CD4-positive, alpha-beta T cell treated with Interleukin-15 for 4 hours (primary cell): ENCODE data around the gene MSI2.

Experiments
- DNase-seq: peaks from one replicate; pipeline ENCODE4 v3.0.0-alpha.2; 2020; ENCODE audit warnings: low spot score

Gene MSI2

GRCh38 chr17:57369509-57369945, 113.2 kb downstream of the MSI2 start:
- no peak for DNase-seq

DNA sequence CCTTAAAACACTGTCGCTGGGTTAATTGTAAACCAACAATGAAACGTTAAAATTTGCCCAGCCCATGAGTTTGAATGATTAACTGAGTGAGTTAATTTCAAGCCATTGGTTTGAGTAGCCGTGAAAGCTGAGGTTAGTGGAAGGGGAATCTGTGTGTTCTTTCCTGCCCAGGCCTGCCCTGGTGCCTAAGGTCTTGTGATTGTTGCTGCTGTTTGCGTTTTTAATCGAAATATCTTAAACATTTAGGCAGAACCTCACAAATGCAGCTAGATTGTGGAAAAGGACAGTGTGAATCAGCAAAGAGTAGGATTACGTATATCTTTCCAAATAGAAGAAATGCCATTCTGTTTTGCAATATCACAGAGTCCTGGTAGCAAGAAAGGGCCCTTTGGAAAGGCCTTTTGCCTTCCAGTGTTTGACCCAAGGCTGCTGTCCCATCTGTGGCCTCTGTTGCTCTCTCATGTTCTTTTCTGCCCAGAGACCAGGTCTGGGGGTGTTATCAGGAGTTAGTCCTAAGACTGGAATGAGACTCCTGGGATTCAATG, 113.8 kb downstream of the MSI2 start:
- no peak for DNase-seq

GRCh38 chr17:57370619-57371018, 114.3 kb downstream of the MSI2 start:
- DNase-seq = no peak

GRCh38 chr17:57372156-57372555, 115.8 kb downstream of the MSI2 start:
- DNase-seq = no peak

- DNase-seq = no peak
Measured at GRCh38 chr17:57373048-57373447, 116.7 kb downstream of the MSI2 start.

DNA sequence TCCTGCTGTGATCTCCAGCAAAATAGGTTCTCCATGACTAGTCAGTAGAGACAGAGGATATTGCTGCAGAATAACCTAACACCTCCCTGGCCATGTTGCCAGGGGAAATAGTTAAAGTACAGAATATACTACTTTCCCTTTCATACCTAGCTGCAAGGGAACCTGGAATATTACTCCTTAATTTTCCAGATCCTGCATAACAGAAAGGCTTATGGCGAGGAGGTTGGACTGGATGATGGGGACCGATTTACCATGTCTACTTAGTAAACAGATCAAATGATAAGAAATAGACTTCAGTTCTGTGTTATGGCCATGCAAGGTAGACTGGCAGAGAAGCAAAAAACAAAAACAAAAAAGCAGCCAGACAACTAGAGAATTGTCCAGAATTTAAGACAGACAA, 117.4 kb downstream of the MSI2 start:
- DNase-seq = no peak

DNA sequence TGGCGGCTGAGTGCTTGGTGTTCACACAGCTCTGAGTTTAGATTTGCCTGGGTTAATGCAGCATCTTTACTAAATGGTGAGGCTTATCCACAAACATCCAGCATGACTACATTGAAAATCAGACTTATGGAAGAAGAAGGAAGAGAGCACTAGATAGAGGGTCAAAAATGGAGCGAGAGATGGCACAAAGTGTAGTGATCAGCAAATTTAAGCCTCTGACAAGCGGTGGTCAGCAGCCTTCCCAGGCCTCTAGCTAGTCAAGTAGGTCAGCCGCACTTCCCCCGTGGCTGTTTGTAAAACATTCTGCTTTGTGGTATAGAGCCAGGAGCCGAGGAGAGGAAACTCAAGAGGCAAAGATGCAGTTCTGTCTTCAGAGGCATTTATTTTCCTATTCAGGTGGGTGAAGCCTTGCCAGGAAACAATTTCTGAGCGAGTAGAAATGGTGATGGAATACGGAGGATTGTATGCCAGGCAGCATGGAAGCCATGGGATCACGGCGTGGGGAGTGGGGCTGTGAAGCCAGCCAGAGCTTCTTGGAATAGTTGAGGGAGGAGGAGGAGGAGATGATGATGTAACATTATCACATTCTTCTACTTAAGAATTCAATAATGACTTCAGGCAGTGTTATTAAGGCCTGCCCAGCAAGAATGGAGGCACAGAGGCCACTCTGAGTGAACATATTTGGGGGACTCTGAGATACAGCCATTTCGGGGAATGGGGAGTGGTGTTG, 118.9 kb downstream of the MSI2 start:
- DNase-seq = no peak

GRCh38 chr17:57375770-57376225, 119.5 kb downstream of the MSI2 start:
- DNase-seq = no peak

- DNase-seq = no peak
Measured at GRCh38 chr17:57377094-57377493, 120.8 kb downstream of the MSI2 start.

GRCh38 chr17:57379237-57379894, 123.0 kb downstream of the MSI2 start:
- no peak for DNase-seq

DNA sequence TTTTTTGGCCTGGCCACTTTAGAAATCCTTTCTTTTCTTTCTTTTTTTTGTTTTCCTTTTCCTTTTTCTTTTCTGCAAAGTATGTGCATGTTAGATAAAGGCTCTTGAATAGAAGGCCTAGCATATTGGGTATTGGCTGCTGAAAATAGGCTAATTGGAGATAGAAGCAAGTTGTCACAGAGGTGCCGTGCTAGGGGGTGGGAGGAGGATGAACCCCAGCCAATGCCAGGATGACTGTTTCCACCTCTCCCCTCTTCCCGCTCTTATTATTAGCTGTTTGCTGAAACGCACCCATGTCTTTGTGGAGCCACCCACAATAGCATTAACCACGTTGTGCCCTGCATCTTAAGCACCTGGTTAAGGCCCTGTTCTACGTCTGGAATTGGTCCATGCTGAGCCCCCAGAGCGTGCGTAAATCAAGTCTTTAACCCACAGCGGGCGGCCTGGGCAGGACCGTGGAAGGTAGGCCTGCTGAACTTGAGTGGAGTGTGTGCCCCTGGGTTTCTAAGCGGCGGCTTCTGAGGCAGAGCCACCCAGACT, 123.6 kb downstream of the MSI2 start:
- no peak for DNase-seq

- no peak for DNase-seq
Measured at GRCh38 chr17:57381498-57381897, 125.2 kb downstream of the MSI2 start.

DNA sequence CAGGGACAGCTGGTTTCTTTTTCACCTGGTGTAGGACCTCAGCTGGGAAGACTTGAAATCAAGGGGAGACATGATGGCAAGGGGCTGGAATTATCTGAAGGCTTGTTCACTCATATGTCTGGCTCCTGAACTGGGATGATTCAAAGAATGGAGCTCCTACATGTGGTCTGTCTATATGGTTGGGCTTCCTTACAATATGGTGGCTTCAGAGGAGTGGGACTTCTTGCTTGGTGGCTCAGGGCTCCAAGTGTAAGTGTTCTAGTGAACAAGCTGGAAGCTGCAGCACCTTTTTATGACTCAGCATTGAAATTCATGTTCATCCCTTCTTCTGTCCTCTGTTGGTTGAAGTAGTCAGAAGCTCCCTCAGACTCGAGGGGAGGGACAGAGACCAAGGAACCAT, 127.9 kb downstream of the MSI2 start:
- DNase-seq = no peak

GRCh38 chr17:57385975-57386374, 129.7 kb downstream of the MSI2 start:
- no peak for DNase-seq

DNA sequence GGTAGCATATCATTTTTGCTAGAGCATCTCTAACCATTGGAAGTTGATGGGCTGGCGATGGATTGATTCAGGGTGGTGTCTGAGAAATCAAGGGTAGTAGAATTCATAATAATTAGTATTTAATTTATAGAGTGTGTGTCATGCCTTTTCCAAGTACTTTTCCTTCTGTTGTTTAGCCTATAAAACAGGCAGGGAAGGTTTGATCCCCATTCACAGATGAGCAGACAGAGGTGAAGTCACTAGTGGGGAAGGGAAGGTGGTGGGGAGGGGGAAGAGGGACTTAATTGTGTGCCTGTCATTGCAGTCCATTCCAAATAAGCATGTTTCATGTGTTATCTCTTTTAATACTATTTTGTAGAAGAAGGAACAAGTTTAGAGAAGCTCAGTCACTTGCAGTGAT, 131.3 kb downstream of the MSI2 start:
- no peak for DNase-seq

DNA sequence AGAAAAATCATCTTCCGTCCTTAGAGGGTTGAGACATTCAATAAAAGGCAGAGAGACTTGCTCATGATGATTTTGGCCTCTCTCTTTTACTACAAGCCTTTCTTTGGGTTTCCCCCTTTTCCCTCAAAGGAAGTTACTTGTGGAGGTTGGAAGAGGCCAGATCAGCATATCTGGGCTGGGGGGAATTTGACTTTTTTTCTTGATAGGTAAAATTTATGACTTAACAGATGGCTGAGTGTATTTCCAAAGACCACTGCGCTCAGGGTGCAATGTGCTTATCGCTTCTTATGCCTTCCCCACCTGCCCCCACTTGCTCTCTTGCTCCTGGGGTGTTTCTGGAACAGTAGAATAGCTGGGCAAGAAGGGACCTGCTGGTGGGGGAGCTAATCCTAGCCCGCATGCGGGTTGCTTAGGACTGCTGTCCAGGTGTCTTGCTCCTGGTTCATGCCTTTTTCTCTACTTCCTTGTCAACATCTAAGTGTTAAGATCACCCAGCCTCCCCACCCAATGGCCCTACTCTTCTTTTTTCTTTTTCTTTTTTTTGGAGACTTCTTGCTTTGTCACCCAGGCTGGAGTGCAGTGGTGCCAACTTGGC, 131.9 kb downstream of the MSI2 start:
- DNase-seq = no peak

GRCh38 chr17:57389473-57389872, 133.2 kb downstream of the MSI2 start:
- no peak for DNase-seq

- no peak for DNase-seq
Measured at GRCh38 chr17:57391076-57391825, 134.9 kb downstream of the MSI2 start.

- DNase-seq = no peak
Measured at GRCh38 chr17:57391857-57392471, 135.6 kb downstream of the MSI2 start.

DNA sequence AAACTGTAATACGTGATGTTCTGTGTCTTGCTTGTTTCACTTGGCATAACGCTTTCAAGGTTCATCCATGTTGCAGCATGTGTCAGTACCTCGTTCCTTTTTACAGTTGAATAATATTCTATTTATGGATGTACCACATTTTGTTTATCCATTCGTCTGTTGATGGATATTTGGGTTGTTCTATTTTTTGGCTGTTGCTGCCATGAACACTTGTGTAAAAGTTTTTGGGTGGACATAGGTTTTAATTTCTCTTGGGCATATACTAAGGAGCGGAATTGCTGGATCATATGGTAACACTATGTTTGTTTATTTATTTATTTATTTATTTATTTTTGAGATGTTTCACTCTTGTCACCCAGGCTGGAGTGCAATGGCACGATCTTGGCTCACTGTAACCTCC, 137.0 kb downstream of the MSI2 start:
- DNase-seq = no peak

GRCh38 chr17:57394375-57394774, 138.1 kb downstream of the MSI2 start:
- no peak for DNase-seq
